Skeletal muscle satellite cell (primary cell): Measurements from ENCODE around the gene ERICH6. TPM values are rescaled to one million over a fixed set of nuclear protein-coding genes. Genes with fewer than 3 reads are reported as not detected.

Experiments
- H3K27me3 ChIP-seq: 2 replicates; pipeline ENCODE4 v1.7.0; 2013; ENCODE audit warnings: low read length; ENCODE audit not compliant: control insufficient read depth, insufficient read depth
- H3K36me3 ChIP-seq: 2 replicates; pipeline ENCODE4 v1.7.0; 2013; ENCODE audit warnings: mild to moderate bottlenecking, control low read depth, low read length; ENCODE audit not compliant: insufficient read depth
- H3K4me1 ChIP-seq: 2 replicates; pipeline ENCODE4 v1.7.0; 2013; ENCODE audit warnings: low read length; ENCODE audit not compliant: control insufficient read depth, insufficient read depth
- H3K4me2 ChIP-seq: 2 replicates; pipeline ENCODE4 v1.7.0; 2013; ENCODE audit warnings: mild to moderate bottlenecking, low read length
- H3K4me3 ChIP-seq: 2 replicates; pipeline ENCODE4 v1.7.0; 2013; ENCODE audit warnings: low read length
- H3K9ac ChIP-seq: 2 replicates; pipeline ENCODE4 v1.7.0; 2013; ENCODE audit warnings: mild to moderate bottlenecking, low read depth, low read length, moderate library complexity
- H3K9me3 ChIP-seq: replicated peaks from 2 replicates; pipeline ENCODE4 v1.7.0; 2013; ENCODE audit warnings: mild to moderate bottlenecking, control low read depth, low read length
- total RNA-seq: library from RNA; depleted of rRNA; stranded (reverse); fragments of >200 nt; gene quantifications from 2 replicates; pipeline ENCODE4 v1.2.3, GENCODE V29; 2012; rRNA removed

ERICH6 gene
- total RNA-seq = 0.22 TPM in 1 of 2 replicates, not detected in the other

GRCh38 chr3:150703756-150704344 lies at the start of gene ERICH6:
Gene ERICH6, minus strand, starts transcription at chr3:150703920. Its CDS starts 22 bp downstream, at chr3:150703898.
- peak within 1 kb of the TSS; percentile 86 for H3K4me3 ChIP-seq
- peak within 1 kb of the TSS; percentile 94 for H3K9ac ChIP-seq
- H3K27me3 ChIP-seq = no peaks in the 10 kb centered on the region
- H3K4me1 ChIP-seq = peaks cover 5% of the 10 kb centered on the region
- no peaks in the 10 kb centered on the region for H3K36me3 ChIP-seq
- H3K4me2 ChIP-seq = peak within 1 kb of the TSS; percentile 90
- H3K9me3 ChIP-seq = no peaks in the 10 kb centered on the region

- H3K27me3 ChIP-seq = no peaks in the 10 kb centered on the region
- no peak overlapping the region for H3K9ac ChIP-seq
- H3K4me1 ChIP-seq = peaks cover 10% of the 10 kb centered on the region
These were observed 48.1 kb upstream of the ERICH6 start for GRCh38 chr3:150751781-150752263.

GRCh38 chr3:150749255-150749654 lies 45.5 kb upstream of the ERICH6 start:
- no peak overlapping the region for H3K4me3 ChIP-seq
- H3K4me2 ChIP-seq = no peak overlapping the region
- peaks cover 21% of the 10 kb centered on the region for H3K4me1 ChIP-seq
- H3K9me3 ChIP-seq = no peaks in the 10 kb centered on the region
- H3K36me3 ChIP-seq = peaks cover 3% of the 10 kb centered on the region
- H3K9ac ChIP-seq = peak overlapping the region; percentile 24
- no peaks in the 10 kb centered on the region for H3K27me3 ChIP-seq

More at GRCh38 chr3:150751781-150752263, 48.1 kb upstream of the ERICH6 start:
- H3K4me3 ChIP-seq = no peak overlapping the region
- no peaks in the 10 kb centered on the region for H3K9me3 ChIP-seq
- no peak overlapping the region for H3K4me2 ChIP-seq
- peaks cover 3% of the 10 kb centered on the region for H3K36me3 ChIP-seq

GRCh38 chr3:150748684-150749047 lies 44.9 kb upstream of the ERICH6 start:
- H3K4me1 ChIP-seq = peaks cover 27% of the 10 kb centered on the region

GRCh38 chr3:150747886-150748683 lies 44.4 kb upstream of the ERICH6 start:
- H3K27me3 ChIP-seq = no peaks in the 10 kb centered on the region
- peaks cover 32% of the 10 kb centered on the region for H3K4me1 ChIP-seq
- H3K36me3 ChIP-seq = peaks cover 3% of the 10 kb centered on the region
- no peaks in the 10 kb centered on the region for H3K9me3 ChIP-seq
- H3K9ac ChIP-seq = no peak overlapping the region
- no peak overlapping the region for H3K4me2 ChIP-seq
- no peak overlapping the region for H3K4me3 ChIP-seq

More at GRCh38 chr3:150748684-150749047, 44.9 kb upstream of the ERICH6 start:
- peaks cover 3% of the 10 kb centered on the region for H3K36me3 ChIP-seq
- H3K4me2 ChIP-seq = no peak overlapping the region
- H3K9ac ChIP-seq = peak overlapping the region; percentile 24
- H3K9me3 ChIP-seq = no peaks in the 10 kb centered on the region
- no peak overlapping the region for H3K4me3 ChIP-seq
- no peaks in the 10 kb centered on the region for H3K27me3 ChIP-seq

GRCh38 chr3:150746791-150747590 lies 43.3 kb upstream of the ERICH6 start:
- no peak overlapping the region for H3K4me3 ChIP-seq
- no peaks in the 10 kb centered on the region for H3K9me3 ChIP-seq
- H3K36me3 ChIP-seq = peaks cover 8% of the 10 kb centered on the region
- H3K9ac ChIP-seq = no peak overlapping the region
- H3K4me2 ChIP-seq = no peak overlapping the region
- no peaks in the 10 kb centered on the region for H3K27me3 ChIP-seq
- peaks cover 31% of the 10 kb centered on the region for H3K4me1 ChIP-seq

- Histone ChIP-seq H3K27me3 (no peaks in the 10 kb centered on the region), H3K4me3 (no peak overlapping the region), H3K36me3 (peaks cover 19% of the 10 kb centered on the region), H3K4me2 (no peak overlapping the region), H3K9me3 (no peaks in the 10 kb centered on the region), H3K4me1 (peaks cover 29% of the 10 kb centered on the region), H3K9ac (no peak overlapping the region)
These were observed 42.1 kb upstream of the ERICH6 start for GRCh38 chr3:150745832-150746231.

GRCh38 chr3:150744919-150745211 lies 41.1 kb upstream of the ERICH6 start:
- no peaks in the 10 kb centered on the region for H3K27me3 ChIP-seq
- H3K36me3 ChIP-seq = peaks cover 15% of the 10 kb centered on the region
- peak overlapping the region; percentile 28 for H3K4me3 ChIP-seq
- H3K9ac ChIP-seq = peak overlapping the region; percentile 34
- no peaks in the 10 kb centered on the region for H3K9me3 ChIP-seq
- peaks cover 29% of the 10 kb centered on the region for H3K4me1 ChIP-seq
- peak overlapping the region; percentile 69 for H3K4me2 ChIP-seq

GRCh38 chr3:150744041-150744918 lies 40.6 kb upstream of the ERICH6 start:
- Histone ChIP-seq H3K9ac (peak overlapping the region; percentile 34), H3K4me3 (peak overlapping the region; percentile 28), H3K4me1 (peaks cover 29% of the 10 kb centered on the region), H3K27me3 (no peaks in the 10 kb centered on the region), H3K9me3 (no peaks in the 10 kb centered on the region), H3K36me3 (peaks cover 15% of the 10 kb centered on the region), H3K4me2 (peak overlapping the region; percentile 69)

- Histone ChIP-seq H3K27me3 (no peaks in the 10 kb centered on the region), H3K4me3 (no peak overlapping the region), H3K4me2 (peak overlapping the region; percentile 69), H3K36me3 (peaks cover 15% of the 10 kb centered on the region), H3K9ac (no peak overlapping the region), H3K9me3 (no peaks in the 10 kb centered on the region), H3K4me1 (peaks cover 25% of the 10 kb centered on the region)
These were observed 39.8 kb upstream of the ERICH6 start for GRCh38 chr3:150743508-150743907.
